Effector memory CD4-positive, alpha-beta T cell (primary cell): Measurements from ENCODE around the gene CDH23.

Source experiments
- DNase-seq, 3 donors: peaks; one replicate each; pipeline ENCODE4 v3.0.0-alpha.2; 2020
- H3K27ac ChIP-seq: 2 replicates; pipeline ENCODE4 v1.7.0; 2013; ENCODE audit warnings: mild to moderate bottlenecking, low read length, moderate library complexity; ENCODE audit not compliant: insufficient read depth, poor library complexity, severe bottlenecking
- H3K27me3 ChIP-seq: replicated peaks from 2 replicates; pipeline ENCODE4 v1.7.0; 2013; ENCODE audit warnings: mild to moderate bottlenecking, low read length; ENCODE audit not compliant: insufficient read depth, control insufficient read depth, poor library complexity, severe bottlenecking
- H3K36me3 ChIP-seq: 2 replicates; pipeline ENCODE4 v1.7.0; 2013; ENCODE audit warnings: mild to moderate bottlenecking, low read length, moderate library complexity; ENCODE audit not compliant: control insufficient read depth, insufficient read depth
- H3K4me1 ChIP-seq: 2 replicates; pipeline ENCODE4 v1.7.0; 2013; ENCODE audit warnings: low read length, mild to moderate bottlenecking; ENCODE audit not compliant: control insufficient read depth, insufficient read depth, poor library complexity, severe bottlenecking
- H3K4me3 ChIP-seq: 2 replicates; pipeline ENCODE4 v1.7.0; 2013; ENCODE audit warnings: low read length, low read depth, mild to moderate bottlenecking; ENCODE audit not compliant: insufficient read depth, poor library complexity, severe bottlenecking
- H3K9me3 ChIP-seq: 2 replicates; pipeline ENCODE4 v1.7.0; 2013; ENCODE audit warnings: mild to moderate bottlenecking, low read length, moderate library complexity; ENCODE audit not compliant: control insufficient read depth

CDH23 gene

DNA sequence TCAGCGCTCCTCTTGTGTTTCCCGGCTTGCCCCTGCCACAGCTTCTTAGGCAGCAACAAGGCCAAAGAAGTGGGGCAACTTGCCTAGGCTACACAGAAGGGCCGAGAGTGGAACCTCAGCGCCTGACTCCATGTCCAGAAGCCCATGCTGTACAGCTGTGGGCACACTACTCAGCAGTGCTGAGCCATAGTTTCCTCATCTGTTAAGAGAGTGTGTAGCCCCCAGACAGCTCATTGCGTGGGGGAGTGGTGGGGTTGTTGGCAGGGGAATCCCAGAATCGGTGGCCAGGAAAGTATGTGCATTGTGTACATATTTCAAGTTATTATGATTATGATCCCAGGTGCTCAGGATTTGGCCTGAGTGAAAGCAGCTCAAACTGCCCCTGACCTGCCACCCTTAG, 96.2 kb downstream of the CDH23 start:
- H3K9me3 ChIP-seq = no peaks in the 10 kb centered on the region
- no peaks in the 10 kb centered on the region for H3K4me1 ChIP-seq
- no peak overlapping the region for H3K27ac ChIP-seq
- H3K4me3 ChIP-seq = no peak overlapping the region
- no peaks in the 10 kb centered on the region for H3K36me3 ChIP-seq
- no peaks in the 10 kb centered on the region for H3K27me3 ChIP-seq
- no peak for DNase-seq

DNA sequence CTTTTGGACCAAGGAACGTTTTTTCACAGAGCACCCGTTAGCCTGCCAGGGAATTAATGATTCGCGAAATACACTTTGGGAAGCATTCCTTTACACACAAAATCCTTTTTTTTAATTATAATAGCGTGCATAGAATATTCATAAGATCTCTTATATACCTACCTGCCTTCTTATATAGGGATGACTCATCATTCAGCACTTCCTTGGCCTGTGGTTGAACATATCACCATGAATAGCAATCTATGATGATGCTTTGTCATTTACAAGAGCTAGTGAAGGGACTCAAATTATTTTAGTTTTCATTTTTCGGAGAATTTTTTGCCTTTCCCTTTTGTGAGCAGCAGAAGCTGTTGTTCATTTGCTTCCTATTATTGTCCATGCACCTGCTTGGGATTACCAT, 97.0 kb downstream of the CDH23 start:
- Histone ChIP-seq H3K36me3 (no peaks in the 10 kb centered on the region), H3K4me1 (no peaks in the 10 kb centered on the region), H3K27ac (no peak overlapping the region), H3K9me3 (no peaks in the 10 kb centered on the region), H3K4me3 (no peak overlapping the region), H3K27me3 (no peaks in the 10 kb centered on the region)
- no peak for DNase-seq

DNA sequence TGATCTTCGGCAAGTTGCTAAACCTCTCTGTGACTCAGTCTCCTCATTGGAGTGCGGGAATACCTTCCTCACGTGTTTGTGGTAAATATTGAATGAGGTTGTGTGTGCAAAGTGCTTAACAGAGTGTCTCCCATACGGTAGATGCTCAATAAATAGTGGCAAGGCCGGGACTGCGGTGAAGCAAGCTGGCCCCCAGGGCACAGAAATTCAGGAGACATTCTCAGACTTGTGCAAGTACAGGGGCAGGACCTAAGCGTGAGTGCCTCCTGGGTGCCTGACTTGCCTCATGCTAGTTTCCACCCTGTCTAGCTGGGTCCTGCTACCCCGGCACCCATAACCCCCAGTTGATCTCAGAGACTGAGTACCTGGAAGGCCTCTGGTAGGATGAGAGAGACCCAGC, 97.8 kb downstream of the CDH23 start:
- no peaks in the 10 kb centered on the region for H3K9me3 ChIP-seq
- H3K27ac ChIP-seq = no peak overlapping the region
- H3K36me3 ChIP-seq = no peaks in the 10 kb centered on the region
- no peak for DNase-seq
- no peak overlapping the region for H3K4me3 ChIP-seq
- H3K4me1 ChIP-seq = no peaks in the 10 kb centered on the region
- H3K27me3 ChIP-seq = no peaks in the 10 kb centered on the region

DNA sequence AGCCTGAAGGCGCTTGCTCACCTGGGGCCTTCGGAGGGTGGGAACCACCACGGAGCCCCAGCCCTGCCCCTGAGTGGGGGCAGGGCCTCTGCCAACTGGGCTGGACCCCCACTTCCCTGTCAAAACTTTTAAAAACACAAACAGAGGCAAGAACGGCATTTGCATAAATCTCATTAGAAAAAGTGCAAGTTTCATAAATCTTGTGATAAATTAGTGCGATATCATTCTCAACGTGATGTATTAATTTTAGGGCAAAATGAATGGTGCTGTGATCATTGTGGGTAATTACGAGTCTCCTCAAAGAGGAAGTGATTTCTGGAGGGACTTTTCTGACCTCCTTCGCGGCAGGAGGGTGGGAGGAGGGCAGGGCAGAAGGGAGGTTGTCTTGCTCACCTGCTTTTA, 98.3 kb downstream of the CDH23 start:
- Histone ChIP-seq H3K36me3 (no peaks in the 10 kb centered on the region), H3K9me3 (no peaks in the 10 kb centered on the region), H3K4me1 (no peaks in the 10 kb centered on the region), H3K27ac (no peak overlapping the region), H3K4me3 (no peak overlapping the region), H3K27me3 (no peaks in the 10 kb centered on the region)
- DNase-seq = no peak

DNA sequence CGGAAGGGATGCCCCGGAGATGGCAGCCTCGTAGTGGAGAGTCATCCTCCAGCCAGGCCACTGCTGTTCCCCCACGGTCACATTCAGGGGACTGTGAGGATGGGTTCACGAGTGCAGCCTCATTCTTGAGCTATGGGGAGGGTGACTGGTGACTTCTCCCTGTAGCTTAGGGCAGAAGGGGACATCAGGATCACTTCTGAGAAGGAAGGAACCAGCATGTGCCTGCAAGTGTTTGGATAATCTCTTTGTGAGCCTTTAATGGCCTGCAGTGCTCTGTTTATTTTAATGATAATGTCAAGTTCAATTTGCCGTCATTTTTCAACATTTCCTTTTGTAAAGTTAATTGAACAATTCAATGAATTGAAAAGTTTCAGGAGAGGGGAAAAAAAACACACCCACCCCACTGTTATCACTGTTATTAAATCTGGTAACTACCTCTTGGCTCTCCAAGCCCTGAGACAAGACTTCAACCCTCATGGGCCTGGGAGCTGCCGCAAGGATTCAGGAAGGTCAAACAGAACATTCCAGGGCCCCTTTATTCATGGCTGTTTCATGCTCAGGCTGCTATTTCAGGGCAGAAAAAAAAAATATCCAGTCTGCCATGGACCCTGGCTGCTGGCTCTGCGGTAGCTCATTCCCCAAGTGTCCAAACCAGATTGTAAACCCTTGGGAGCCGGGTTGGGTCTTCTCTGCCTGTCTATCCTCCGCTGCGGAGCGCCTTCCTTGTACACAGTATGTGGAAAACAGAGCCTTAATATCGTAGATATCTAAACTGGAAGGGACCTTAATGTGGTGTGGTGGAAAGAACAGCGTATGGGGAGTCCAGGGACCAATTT, 100.4 kb downstream of the CDH23 start:
- H3K27ac ChIP-seq = no peak overlapping the region
- no peak overlapping the region for H3K4me3 ChIP-seq
- H3K36me3 ChIP-seq = no peaks in the 10 kb centered on the region
- H3K9me3 ChIP-seq = no peaks in the 10 kb centered on the region
- no peaks in the 10 kb centered on the region for H3K27me3 ChIP-seq
- DNase-seq = no peak
- H3K4me1 ChIP-seq = no peaks in the 10 kb centered on the region

DNA sequence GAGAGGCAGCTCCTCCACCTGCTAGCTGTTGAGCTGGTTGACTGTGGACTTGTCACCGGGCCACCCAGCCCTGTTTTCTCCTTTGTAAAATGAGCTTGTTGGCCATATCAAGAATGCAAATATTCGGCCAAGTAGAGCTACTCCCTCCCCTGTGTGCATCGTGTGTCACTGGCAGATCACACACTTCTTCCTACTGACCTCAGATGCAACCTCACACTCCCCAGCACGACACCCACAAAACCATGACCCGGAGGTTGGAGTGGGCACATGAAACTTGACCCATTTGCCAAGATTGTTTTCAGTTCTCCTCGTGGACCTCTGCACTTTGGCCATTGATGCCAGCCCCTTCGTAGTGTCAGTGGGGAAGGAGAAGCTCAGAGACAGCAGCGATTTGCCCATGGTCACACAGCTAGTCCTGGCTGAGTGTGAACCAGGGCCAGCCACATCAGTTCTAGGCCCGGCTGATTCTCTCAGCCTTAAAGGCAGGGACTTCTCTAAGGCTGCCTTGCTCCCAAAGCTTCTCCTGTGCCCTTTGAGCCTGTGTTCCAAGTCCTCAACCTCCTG, 101.1 kb downstream of the CDH23 start:
- no peaks in the 10 kb centered on the region for H3K36me3 ChIP-seq

DNA sequence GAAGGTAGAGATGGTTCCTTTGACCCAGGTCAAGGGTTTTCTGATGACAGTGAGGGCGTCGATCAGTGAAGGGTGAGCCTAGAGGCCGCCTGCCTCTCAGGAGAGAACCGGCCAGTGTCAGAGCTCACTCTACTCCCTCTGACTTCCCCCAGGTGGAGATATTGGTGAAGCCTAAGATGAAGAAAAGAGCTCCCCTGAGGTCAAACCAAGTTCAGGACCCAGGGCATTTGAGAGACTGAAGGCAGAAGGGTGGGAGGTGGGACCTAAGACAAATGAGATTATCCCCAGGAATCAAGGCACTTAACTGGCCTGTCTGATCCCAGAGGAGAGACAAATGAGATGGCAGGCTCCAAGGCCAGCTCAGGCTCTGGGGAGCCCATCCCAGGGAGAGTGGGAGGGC, 104.7 kb downstream of the CDH23 start:
- Histone ChIP-seq H3K36me3 (no peaks in the 10 kb centered on the region), H3K9me3 (no peaks in the 10 kb centered on the region), H3K27ac (no peak overlapping the region), H3K4me1 (no peaks in the 10 kb centered on the region), H3K27me3 (no peaks in the 10 kb centered on the region), H3K4me3 (no peak overlapping the region)
- no peak for DNase-seq

More for the DNA sequence above, 101.1 kb downstream of the CDH23 start:
- H3K4me3 ChIP-seq = no peak overlapping the region
- no peaks in the 10 kb centered on the region for H3K27me3 ChIP-seq
- H3K9me3 ChIP-seq = no peaks in the 10 kb centered on the region
- H3K27ac ChIP-seq = no peak overlapping the region
- DNase-seq = no peak
- H3K4me1 ChIP-seq = no peaks in the 10 kb centered on the region

DNA sequence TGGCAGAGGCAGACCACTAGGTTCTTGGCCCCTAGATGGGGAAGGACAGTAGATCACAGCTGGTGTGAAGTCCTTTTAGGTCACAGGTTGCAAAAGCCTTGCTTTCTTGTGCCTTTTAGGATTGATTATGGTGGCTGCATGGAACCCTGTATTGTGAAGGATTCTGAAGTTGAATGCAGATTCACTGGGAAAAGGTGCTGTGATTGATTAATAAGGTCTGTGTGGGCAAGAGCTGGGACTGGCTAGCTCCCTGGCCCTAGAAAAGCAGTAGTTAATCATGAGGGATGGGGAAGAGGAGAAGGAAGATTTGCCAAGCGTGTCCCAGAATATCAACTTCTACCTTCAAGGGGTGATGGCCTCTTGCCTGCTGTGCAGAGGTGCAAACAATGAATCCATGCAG, 105.5 kb downstream of the CDH23 start:
- Histone ChIP-seq H3K4me1 (no peaks in the 10 kb centered on the region), H3K36me3 (no peaks in the 10 kb centered on the region), H3K27me3 (no peaks in the 10 kb centered on the region), H3K9me3 (no peaks in the 10 kb centered on the region), H3K4me3 (no peak overlapping the region), H3K27ac (no peak overlapping the region)
- no peak for DNase-seq

DNA sequence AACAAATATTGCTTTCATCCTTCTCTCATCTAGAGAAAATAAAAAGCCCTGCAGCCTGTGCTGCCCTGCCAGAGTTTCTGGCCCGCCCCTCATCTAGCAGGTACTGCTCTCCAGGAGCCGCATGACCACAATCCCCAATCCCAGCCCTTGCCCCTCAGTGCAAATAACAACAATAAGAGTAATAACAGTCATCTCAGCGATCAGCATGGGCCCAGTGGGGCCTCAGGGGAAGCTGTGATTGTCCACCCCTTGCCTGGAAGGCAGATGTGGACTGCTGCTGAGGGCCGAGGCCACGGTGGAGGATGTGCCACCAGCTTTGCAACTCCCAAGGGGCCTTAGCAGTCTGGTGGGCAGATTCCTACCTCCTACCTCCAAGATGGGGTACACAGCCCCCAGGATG, 106.1 kb downstream of the CDH23 start:
- Histone ChIP-seq H3K4me3 (no peak overlapping the region), H3K27ac (no peak overlapping the region), H3K36me3 (no peaks in the 10 kb centered on the region), H3K9me3 (no peaks in the 10 kb centered on the region), H3K27me3 (no peaks in the 10 kb centered on the region), H3K4me1 (no peaks in the 10 kb centered on the region)
- no peak for DNase-seq

DNA sequence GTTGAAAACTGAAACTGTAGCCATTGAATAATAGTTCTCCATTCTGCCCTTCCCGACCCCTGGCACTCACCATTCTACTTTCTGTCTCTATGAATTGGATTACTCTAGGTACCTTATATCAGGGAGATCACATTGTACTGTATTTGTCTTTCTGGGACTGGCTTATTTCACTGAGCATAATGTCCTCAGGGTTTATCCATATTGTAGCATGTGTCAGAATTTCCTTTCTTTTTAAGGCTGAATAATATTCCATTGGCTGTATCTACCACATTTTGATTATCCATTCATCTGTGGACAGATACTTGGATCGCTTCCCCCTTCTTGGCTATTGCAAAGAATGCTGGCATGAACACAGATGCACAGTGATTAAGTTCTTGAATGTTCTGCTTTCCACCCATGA, 107.4 kb downstream of the CDH23 start:
- Histone ChIP-seq H3K4me3 (no peak overlapping the region), H3K9me3 (no peaks in the 10 kb centered on the region), H3K27ac (no peak overlapping the region), H3K27me3 (no peaks in the 10 kb centered on the region), H3K36me3 (no peaks in the 10 kb centered on the region), H3K4me1 (no peaks in the 10 kb centered on the region)
- no peak for DNase-seq
